ENCODE data around the gene CDC42BPB. TPM values are rescaled to one million over a fixed set of nuclear protein-coding genes. Genes with fewer than 3 reads are reported as not detected.
"Not testable (repeated sequence)": the region's sequence is repeated elsewhere in the genome, so short reads cannot be mapped to it uniquely, and the experiment has no call there.

The CDC42BPB gene
- total RNA-seq, 2 donors from 2014 or later: 66.2 to 102 TPM

GRCh38 chr14:102929241-102930137, 127.9 kb downstream of the CDC42BPB start:
- peaks cover 0 to 4% of the 10 kb centered on the region in 2 donors for H3K36me3 ChIP-seq (replicated peaks in 1 of 2; ENCODE audit: insufficient read depth in 1 of 2, low read depth in 2 of 2)
- TF ChIP-seq CTCF (IDR thresholded peaks at IDR 0.05) (no peak), POLR2A (IDR thresholded peaks at IDR 0.05) (no peak)
- WGBS, 2 donors: 6 to 19% methylated on average over 3 to 70 of the region's 94 CpGs
- H3K27ac ChIP-seq: no peak overlapping the region
- DNase-seq (no peak), ATAC-seq (no peak)
- H3K4me1 ChIP-seq: peaks cover 29% of the 10 kb centered on the region
- intact Hi-C loops (cut with DNase I): loop anchor here (10.0 kb wide), 1 partner anchor 235 kb away; no protein-coding TSS in a partner anchor
- H3K27me3 ChIP-seq: peaks cover 5 to 29% of the 10 kb centered on the region in 2 donors
- H3K4me3 ChIP-seq: no peak overlapping the region
- no peaks in the 10 kb centered on the region for H3K9me3 ChIP-seq

DNA sequence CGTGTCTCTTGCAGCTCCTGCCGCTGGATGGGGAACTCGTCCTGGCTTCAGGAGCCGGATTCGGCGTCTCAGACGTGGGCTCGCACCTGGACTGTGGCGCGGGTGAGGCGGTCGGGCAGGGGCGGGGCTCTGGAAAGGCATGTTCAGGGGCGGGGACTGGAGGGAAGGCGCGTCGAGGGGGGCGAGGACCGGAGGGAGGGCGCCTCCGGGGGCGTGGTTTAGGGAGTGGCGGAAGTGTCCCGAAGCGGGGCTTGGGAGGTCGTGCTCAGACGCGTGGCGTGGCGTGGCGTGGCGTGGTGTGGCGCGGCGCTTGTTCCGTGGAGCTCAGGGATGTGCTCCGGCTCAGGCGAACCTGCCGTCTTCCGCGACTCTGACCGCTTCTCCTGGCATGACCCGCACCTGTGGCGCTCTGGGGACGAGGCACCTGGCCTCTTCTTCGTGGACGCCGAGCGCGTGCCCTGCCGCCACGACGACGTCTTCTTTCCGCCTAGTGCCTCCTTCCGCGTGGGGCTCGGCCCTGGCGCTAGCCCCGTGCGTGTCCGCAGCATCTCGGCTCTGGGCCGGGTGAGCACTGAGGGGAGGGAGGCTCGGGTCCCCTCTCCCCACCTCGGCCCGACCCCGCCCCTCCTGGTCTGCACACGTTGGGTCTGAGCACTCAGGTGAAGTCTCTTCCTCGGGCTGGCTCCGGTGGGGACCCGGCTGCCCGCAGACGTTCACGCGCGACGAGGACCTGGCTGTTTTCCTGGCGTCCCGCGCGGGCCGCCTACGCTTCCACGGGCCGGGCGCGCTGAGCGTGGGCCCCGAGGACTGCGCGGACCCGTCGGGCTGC, 128.7 kb downstream of the CDC42BPB start:
- H3K27ac ChIP-seq: no peak overlapping the region
- TF ChIP-seq CTCF (IDR thresholded peaks at IDR 0.05) (no peak), POLR2A (IDR thresholded peaks at IDR 0.05) (no peak)
- H3K9me3 ChIP-seq: no peaks in the 10 kb centered on the region
- 3 to 7% methylated on average over 28 to 94 of the region's 94 CpGs for WGBS, 2 donors
- DNase-seq (peak; percentile 52 to 66 (median 60)), ATAC-seq (peak; percentile 57)
- H3K4me3 ChIP-seq: no peak overlapping the region
- H3K4me1 ChIP-seq: peaks cover 29% of the 10 kb centered on the region
- H3K27me3 ChIP-seq: peaks cover 5 to 35% of the 10 kb centered on the region in 2 donors
- H3K36me3 ChIP-seq (replicated peaks in 1 of 2; ENCODE audit: insufficient read depth in 1 of 2, low read depth in 2 of 2): peaks cover 0 to 4% of the 10 kb centered on the region in 2 donors
- intact Hi-C loops (cut with DNase I): loop anchor here (10.0 kb wide), 1 partner anchor 234 kb away; no protein-coding TSS in a partner anchor

GRCh38 chr14:102927878-102928411, 129.4 kb downstream of the CDC42BPB start:
- Histone ChIP-seq H3K36me3 (replicated peaks in 1 of 2; ENCODE audit: insufficient read depth in 1 of 2, low read depth in 2 of 2) (peaks cover 0 to 1% of the 10 kb centered on the region in 2 donors), H3K27ac (no peak overlapping the region), H3K4me3 (no peak overlapping the region), H3K9me3 (no peaks in the 10 kb centered on the region), H3K27me3 (peaks cover 5 to 41% of the 10 kb centered on the region in 2 donors), H3K4me1 (peaks cover 33% of the 10 kb centered on the region)
- 35% methylated on average over 35 of the region's 35 CpGs; no CpG with 5 or more reads in 1 of the 2 donors for whole genome bisulfite sequencing, 2 donors
- no peak for DNase-seq
- intact Hi-C loops (cut with DNase I): loop anchor here (10.0 kb wide), 1 partner anchor 233 kb away; no protein-coding TSS in a partner anchor
- no peak for ATAC-seq
- TF ChIP-seq CTCF (IDR thresholded peaks at IDR 0.05) (no peak), POLR2A (IDR thresholded peaks at IDR 0.05) (no peak)

- H3K27me3 ChIP-seq: peaks cover 5 to 41% of the 10 kb centered on the region in 2 donors
- ATAC-seq (no peak), DNase-seq (peak in 1 of 4 donors; percentile 27)
- H3K36me3 ChIP-seq (replicated peaks in 1 of 2; ENCODE audit: insufficient read depth in 1 of 2, low read depth in 2 of 2): no peaks in the 10 kb centered on the region
- H3K4me3 ChIP-seq: no peak overlapping the region
- H3K9me3 ChIP-seq: no peaks in the 10 kb centered on the region
- H3K4me1 ChIP-seq: peaks cover 37% of the 10 kb centered on the region
- intact Hi-C loops (cut with DNase I): loop anchor here (10.0 kb wide), 1 partner anchor 233 kb away; no protein-coding TSS in a partner anchor
- TF ChIP-seq CTCF (IDR thresholded peaks at IDR 0.05) (no peak), POLR2A (IDR thresholded peaks at IDR 0.05) (no peak)
- 69 to 72% methylated on average over 10 to 19 of the region's 19 CpGs for WGBS, 2 donors
- H3K27ac ChIP-seq: no peak overlapping the region
Observed at GRCh38 chr14:102927346-102927877, 129.9 kb downstream of the CDC42BPB start.

- not testable (repeated sequence) for DNase-seq
Observed at GRCh38 chr14:102926840-102927239, 130.5 kb downstream of the CDC42BPB start.

More at GRCh38 chr14:102926840-102927239, 130.5 kb downstream of the CDC42BPB start:
- not testable (repeated sequence) for H3K36me3 ChIP-seq (replicated peaks in 1 of 2; ENCODE audit: insufficient read depth in 1 of 2, low read depth in 2 of 2); H3K9me3 ChIP-seq; H3K27ac ChIP-seq; ATAC-seq; H3K4me3 ChIP-seq
- Histone ChIP-seq H3K4me1 (peaks cover 37% of the 10 kb centered on the region), H3K27me3 (peaks cover 5 to 41% of the 10 kb centered on the region in 2 donors)
- 89 to 96% methylated on average over 10 of the region's 10 CpGs for WGBS, 2 donors
- intact Hi-C loops (cut with DNase I): loop anchor here (10.0 kb wide), 1 partner anchor 232 kb away; no protein-coding TSS in a partner anchor
